ENCODE results near the gene EPC2. TPM values are rescaled to one million over a fixed set of nuclear protein-coding genes. Genes with fewer than 3 reads are reported as not detected.

Gene EPC2
- total RNA-seq, 6 experiments from 2014 or later, result 7.7 to 13.3 (median 8.8) TPM

DNA sequence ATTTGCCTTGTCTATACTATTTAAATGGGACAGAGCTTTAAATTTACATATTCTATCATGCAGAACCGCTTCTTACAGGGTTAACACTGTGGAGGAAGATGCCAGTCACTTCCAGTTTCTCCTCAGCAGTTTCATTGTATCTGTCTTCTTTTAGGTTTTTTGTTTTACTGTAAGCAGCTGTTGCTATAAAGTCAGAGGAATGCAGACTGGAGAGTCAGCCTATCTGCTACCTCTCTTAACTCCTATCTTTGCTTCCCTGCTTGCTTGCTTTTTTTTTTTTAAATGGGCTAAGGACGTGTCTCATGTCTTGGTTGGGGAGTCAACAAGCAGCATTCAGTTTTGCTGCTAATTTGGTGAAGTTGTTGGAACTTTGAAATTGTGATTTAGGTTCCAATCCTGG lies 8.9 kb downstream of the EPC2 start:
- 38% methylated on average over 2 of the region's 2 CpGs for WGBS (ENCODE audit: insufficient coverage, low coverage, low lambda C conversion rate, missing lambda C conversion rate)
- Histone ChIP-seq H3K27me3 (no peaks in the 10 kb centered on the region), H3K36me3 (no peaks in the 10 kb centered on the region), H3K9me3 (no peaks in the 10 kb centered on the region), H3K4me3 (no peak overlapping the region), H3K4me1 (peaks cover 0 to 20% (median 4%) of the 10 kb centered on the region in 4 donors), H3K27ac (no peak overlapping the region)
- peak in 1 of 4 donors; percentile 24 for ATAC-seq
- intact Hi-C loops (cut with DNase I), result no loop called here
- no peak for DNase-seq
- TF ChIP-seq, protein P1, sequence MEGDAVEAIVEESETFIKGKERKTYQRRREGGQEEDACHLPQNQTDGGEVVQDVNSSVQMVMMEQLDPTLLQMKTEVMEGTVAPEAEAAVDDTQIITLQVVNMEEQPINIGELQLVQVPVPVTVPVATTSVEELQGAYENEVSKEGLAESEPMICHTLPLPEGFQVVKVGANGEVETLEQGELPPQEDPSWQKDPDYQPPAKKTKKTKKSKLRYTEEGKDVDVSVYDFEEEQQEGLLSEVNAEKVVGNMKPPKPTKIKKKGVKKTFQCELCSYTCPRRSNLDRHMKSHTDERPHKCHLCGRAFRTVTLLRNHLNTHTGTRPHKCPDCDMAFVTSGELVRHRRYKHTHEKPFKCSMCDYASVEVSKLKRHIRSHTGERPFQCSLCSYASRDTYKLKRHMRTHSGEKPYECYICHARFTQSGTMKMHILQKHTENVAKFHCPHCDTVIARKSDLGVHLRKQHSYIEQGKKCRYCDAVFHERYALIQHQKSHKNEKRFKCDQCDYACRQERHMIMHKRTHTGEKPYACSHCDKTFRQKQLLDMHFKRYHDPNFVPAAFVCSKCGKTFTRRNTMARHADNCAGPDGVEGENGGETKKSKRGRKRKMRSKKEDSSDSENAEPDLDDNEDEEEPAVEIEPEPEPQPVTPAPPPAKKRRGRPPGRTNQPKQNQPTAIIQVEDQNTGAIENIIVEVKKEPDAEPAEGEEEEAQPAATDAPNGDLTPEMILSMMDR (IDR thresholded peaks at IDR 0.05), result no peak
- no peak for TF ChIP-seq POLR2A (IDR thresholded peaks at IDR 0.05)

DNA sequence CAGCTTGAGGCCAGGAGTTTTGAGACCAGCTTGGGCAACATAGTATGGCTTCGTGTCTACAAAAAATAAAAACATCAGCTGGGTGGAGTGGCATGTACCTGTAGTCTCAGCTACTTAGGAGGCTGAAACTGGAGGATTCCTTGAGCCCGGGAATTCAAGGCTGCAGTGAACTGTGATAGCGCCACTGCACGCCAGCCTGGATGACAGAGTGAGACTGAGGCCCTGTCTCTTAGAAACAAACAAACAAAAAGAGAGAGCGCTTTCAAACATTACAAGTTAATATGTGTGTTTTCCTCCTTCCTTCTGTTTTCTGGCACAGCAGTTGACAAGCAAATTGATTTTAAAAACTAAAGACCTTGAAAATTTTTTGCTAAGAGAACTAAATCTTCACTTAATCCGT lies 9.9 kb downstream of the EPC2 start:
- Histone ChIP-seq H3K9me3 (no peaks in the 10 kb centered on the region), H3K27ac (no peak overlapping the region), H3K36me3 (no peaks in the 10 kb centered on the region), H3K27me3 (no peaks in the 10 kb centered on the region), H3K4me3 (no peak overlapping the region), H3K4me1 (peaks cover 0 to 23% (median 4%) of the 10 kb centered on the region in 4 donors)
- 83% methylated on average over 6 of the region's 6 CpGs for WGBS (ENCODE audit: insufficient coverage, low coverage, low lambda C conversion rate, missing lambda C conversion rate)
- ATAC-seq (no peak), DNase-seq (no peak)
- intact Hi-C loops (cut with DNase I), result no loop called here
- TF ChIP-seq, protein P1 (IDR thresholded peaks at IDR 0.05), result no peak
- TF ChIP-seq POLR2A (IDR thresholded peaks at IDR 0.05), result no peak

DNA sequence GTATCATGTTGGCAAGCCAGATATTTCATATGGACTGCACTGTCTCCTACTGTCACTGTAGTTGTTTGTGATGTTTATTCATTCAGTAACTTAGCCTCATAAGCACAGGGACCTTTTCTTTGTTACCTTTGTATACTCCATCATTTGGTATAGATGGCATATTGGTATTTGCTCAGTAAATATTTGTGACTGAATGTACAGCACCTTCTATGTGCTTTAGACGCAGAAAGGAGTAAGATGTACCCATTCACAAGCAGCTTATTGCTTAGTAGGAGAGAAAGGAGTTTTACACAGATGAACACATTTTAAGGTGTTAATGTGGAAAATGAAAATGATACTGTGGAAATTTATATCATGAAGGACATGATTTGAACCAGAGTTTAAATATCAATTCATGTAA lies 12.0 kb downstream of the EPC2 start:
- DNase-seq, result no peak
- no peak overlapping the region for H3K4me3 ChIP-seq
- 83% methylated on average over 1 of the region's 1 CpG for WGBS (ENCODE audit: insufficient coverage, low coverage, low lambda C conversion rate, missing lambda C conversion rate)

DNA sequence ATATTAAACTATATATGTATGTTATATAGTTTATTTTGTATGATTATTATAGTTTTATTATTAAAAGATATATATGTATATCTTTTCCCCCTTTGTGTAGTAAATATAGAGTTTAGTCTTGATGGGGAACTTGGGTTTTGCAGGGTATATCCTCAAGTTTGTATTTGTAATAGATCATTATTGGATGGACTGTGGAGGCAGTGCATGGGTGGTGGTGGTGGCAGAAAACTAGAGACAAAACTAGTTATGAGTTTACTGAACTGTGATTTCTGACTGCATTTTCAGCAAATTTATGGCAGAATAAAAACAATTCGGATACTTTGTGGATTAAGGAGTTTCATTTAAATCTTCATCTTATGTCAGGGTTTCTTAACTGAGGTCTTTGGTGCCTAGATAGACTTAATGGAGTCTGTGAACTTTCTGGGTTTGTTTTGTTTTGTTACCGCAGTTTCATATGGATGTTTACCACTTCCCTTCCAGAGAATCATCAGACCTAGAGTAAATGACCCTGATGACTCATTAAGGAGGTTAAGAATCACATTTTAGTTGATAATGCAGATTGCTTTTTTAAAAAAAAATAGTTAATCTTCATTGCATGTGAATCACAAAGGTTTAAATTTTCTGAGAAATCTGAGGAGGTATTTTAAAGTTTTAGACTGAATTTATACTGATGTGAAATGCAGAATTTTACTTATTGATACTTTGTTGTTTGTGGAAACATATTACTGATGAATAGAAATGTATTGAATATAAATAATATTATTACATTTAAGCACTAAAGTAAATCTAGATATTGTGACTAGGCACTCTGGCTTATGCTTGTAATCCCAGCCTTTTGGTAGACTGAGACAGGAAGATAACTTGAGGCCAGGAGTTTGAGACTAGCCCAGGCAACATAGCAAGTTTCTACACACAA lies 14.5 kb downstream of the EPC2 start:
- intact Hi-C loops (cut with DNase I), result no loop called here
- peaks cover 0 to 9% (median 0%) of the 10 kb centered on the region in 4 donors for H3K4me1 ChIP-seq
- peak in 3 of 4 donors; percentile 44 to 63 (median 44) for ATAC-seq

More for the DNA sequence above, 12.0 kb downstream of the EPC2 start:
- intact Hi-C loops (cut with DNase I), result no loop called here
- no peaks in the 10 kb centered on the region for H3K9me3 ChIP-seq
- H3K27ac ChIP-seq, result no peak overlapping the region
- TF ChIP-seq, protein P1 (IDR thresholded peaks at IDR 0.05), result no peak
- TF ChIP-seq POLR2A (IDR thresholded peaks at IDR 0.05), result no peak
- peaks cover 0 to 23% (median 4%) of the 10 kb centered on the region in 4 donors for H3K4me1 ChIP-seq
- H3K36me3 ChIP-seq, result no peaks in the 10 kb centered on the region
- no peak for ATAC-seq
- no peaks in the 10 kb centered on the region for H3K27me3 ChIP-seq

More for the DNA sequence above, 14.5 kb downstream of the EPC2 start:
- Histone ChIP-seq H3K36me3 (no peaks in the 10 kb centered on the region), H3K9me3 (no peaks in the 10 kb centered on the region), H3K27ac (no peak overlapping the region), H3K4me3 (no peak overlapping the region), H3K27me3 (no peaks in the 10 kb centered on the region)
- TF ChIP-seq, protein P1 (IDR thresholded peaks at IDR 0.05), result no peak
- TF ChIP-seq POLR2A (IDR thresholded peaks at IDR 0.05), result no peak
- no peak for DNase-seq
- 50% methylated on average over 2 of the region's 2 CpGs for WGBS (ENCODE audit: insufficient coverage, low coverage, low lambda C conversion rate, missing lambda C conversion rate)
